Activated CD4-positive, alpha-beta T cell treated with anti-CD3 and anti-CD28 coated beads, Interleukin-2, amount 50 U/mL, for 1 hour (primary cell): ENCODE data around the gene SURF1.
"Not testable (repeated sequence)": the region's sequence is repeated elsewhere in the genome, so short reads cannot be mapped to it uniquely, and the experiment has no call there.

Experiments
- DNase-seq: peaks from one replicate; pipeline ENCODE4 v3.0.0-alpha.2; 2020

The SURF1 gene

GRCh38 chr9:133320421-133320881 is 35.8 kb downstream of the SURF1 start:
- no peak for DNase-seq

DNA sequence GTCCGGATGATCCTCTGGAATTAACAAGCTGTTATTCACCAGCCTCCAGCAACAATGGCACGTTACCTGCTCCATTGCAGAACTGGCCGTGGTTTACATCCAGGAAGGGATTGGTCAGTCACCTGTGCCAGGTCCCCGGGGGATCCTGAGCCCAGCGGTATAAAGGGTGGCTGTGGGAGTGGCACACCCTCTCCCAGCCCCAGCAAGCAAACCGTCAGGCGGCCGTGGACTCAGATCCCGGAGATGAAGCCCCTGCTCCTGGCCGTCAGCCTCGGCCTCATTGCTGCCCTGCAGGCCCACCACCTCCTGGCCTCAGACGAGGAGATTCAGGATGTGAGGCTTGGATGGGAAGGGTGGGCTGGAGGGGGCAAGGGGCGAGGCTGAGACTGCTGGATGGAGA is 38.7 kb downstream of the SURF1 start:
- DNase-seq, result not testable (repeated sequence)

- DNase-seq, result no peak
Measured at GRCh38 chr9:133315997-133316396, 40.3 kb downstream of the SURF1 start.

- no peak for DNase-seq
Measured at GRCh38 chr9:133309608-133310007, 46.7 kb downstream of the SURF1 start.

- no peak for DNase-seq
Measured at GRCh38 chr9:133307301-133307700, 49.0 kb downstream of the SURF1 start.

GRCh38 chr9:133306242-133307204 is 49.8 kb downstream of the SURF1 start:
- no peak for DNase-seq

GRCh38 chr9:133305731-133306130 is 50.6 kb downstream of the SURF1 start:
- DNase-seq, result no peak

GRCh38 chr9:133304477-133305377 is 51.6 kb downstream of the SURF1 start:
- DNase-seq, result no peak

DNA sequence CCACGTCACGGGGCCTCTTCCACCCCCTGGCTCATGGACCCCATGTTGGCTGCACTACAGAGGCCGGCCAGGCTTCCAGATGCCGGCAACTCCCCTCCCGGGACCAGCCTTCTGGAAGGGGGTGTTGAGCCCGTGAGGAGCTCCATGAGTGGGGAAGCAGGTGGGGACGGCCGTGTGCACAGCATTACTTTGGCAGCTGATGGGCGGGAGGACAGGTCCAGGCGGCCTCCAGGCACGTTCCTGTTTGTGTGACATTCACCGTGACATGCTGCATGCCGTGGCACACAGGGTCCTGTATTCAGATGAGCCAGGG is 52.2 kb downstream of the SURF1 start:
- DNase-seq, result no peak

- no peak for DNase-seq
Measured at GRCh38 chr9:133303266-133304157, 52.8 kb downstream of the SURF1 start.
